ENCODE data around the gene PLPP4. TPM values are rescaled to one million over a fixed set of nuclear protein-coding genes. Genes with fewer than 3 reads are reported as not detected.

The PLPP4 gene
- total RNA-seq, 6 experiments from 2014 or later: 12.2 to 31.1 (median 16.9) TPM

DNA sequence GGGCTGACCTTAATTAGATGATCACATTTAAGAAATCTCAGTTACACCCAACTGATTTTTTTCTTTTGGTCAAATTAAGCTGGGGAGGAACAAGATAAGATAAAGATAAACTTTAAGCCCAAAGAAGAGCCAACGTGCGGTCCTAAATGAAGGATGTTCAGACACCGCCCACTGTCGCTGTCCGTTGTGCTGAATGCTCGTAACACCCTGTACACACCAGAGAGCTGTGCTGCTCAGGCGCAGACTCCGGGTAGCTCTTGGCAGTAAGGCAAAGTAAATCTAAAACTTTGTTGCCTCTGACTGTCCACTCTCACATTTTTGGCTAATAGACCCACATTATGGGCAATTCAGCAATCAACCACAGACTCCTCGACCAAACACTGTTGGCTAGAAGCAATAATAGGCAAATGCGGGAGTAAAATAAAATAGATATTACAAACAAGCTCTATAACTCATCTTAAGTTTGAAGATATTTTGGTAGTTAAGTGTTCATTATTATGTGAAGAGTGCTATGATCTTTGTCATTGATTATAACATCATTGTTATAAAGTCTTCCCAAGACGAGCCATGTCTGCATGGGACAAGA lies 57.1 kb downstream of the PLPP4 start:
- no peak for DNase-seq
- H3K27me3 Mint-ChIP-seq (ENCODE audit: insufficient read depth): peaks cover 4% of the 10 kb centered on the region
- H3K4me3 Mint-ChIP-seq: no peak overlapping the region
- H3K9me3 Mint-ChIP-seq: no peaks in the 10 kb centered on the region
- TF ChIP-seq, protein P1, sequence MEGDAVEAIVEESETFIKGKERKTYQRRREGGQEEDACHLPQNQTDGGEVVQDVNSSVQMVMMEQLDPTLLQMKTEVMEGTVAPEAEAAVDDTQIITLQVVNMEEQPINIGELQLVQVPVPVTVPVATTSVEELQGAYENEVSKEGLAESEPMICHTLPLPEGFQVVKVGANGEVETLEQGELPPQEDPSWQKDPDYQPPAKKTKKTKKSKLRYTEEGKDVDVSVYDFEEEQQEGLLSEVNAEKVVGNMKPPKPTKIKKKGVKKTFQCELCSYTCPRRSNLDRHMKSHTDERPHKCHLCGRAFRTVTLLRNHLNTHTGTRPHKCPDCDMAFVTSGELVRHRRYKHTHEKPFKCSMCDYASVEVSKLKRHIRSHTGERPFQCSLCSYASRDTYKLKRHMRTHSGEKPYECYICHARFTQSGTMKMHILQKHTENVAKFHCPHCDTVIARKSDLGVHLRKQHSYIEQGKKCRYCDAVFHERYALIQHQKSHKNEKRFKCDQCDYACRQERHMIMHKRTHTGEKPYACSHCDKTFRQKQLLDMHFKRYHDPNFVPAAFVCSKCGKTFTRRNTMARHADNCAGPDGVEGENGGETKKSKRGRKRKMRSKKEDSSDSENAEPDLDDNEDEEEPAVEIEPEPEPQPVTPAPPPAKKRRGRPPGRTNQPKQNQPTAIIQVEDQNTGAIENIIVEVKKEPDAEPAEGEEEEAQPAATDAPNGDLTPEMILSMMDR (IDR thresholded peaks at IDR 0.05): no peak
- peaks cover 23% of the 10 kb centered on the region for H3K4me1 Mint-ChIP-seq (ENCODE audit: low read depth)
- H3K36me3 Mint-ChIP-seq (ENCODE audit: low read depth): peaks cover 7% of the 10 kb centered on the region
- no peak overlapping the region for H3K27ac Mint-ChIP-seq

DNA sequence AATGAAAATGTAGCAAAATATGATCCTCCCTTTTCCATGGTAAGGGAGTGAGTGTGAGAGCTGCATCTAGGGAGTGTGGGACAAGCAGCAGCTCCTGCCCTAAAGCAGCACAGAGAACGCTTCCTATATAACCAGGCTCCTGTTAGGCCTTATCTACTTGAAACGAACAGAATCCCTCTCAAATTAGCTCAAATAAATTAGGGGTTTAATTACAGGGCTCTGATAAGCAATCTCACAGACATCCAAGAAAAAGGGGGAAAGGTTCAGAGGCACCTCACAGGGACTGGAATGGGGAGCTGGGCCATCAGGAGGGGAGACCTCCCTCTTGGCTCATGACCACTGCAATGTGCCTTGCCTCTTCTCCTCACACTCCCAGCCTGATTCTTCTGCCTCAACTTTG lies 57.9 kb downstream of the PLPP4 start:
- TF ChIP-seq, protein P1 (IDR thresholded peaks at IDR 0.05): no peak
- Mint-ChIP-seq H3K27me3 (ENCODE audit: insufficient read depth) (peaks cover 4% of the 10 kb centered on the region), H3K27ac (no peak overlapping the region), H3K4me1 (ENCODE audit: low read depth) (peaks cover 18% of the 10 kb centered on the region), H3K36me3 (ENCODE audit: low read depth) (peaks cover 8% of the 10 kb centered on the region), H3K9me3 (no peaks in the 10 kb centered on the region), H3K4me3 (no peak overlapping the region)
- DNase-seq: no peak

DNA sequence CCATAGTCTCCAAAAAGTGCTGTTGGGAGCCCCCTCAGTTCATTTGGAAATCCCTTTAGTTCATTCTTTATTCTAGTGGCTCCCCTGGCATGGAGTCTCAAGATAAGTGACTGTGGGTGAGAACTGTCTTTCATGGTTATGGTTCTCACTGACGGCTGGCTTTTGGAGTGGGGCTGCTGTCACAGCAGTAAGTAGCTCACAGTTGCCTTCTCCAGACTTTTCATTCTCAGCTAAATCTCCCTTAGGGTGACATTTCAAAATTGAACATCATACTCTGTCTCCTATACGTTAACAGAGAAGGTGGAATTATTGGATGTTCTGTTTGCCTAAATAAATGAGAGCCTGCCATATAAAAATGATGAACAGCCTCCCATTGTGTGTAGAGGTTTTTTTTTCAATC lies 58.7 kb downstream of the PLPP4 start:
- H3K36me3 Mint-ChIP-seq (ENCODE audit: low read depth): peaks cover 11% of the 10 kb centered on the region
- no peak for DNase-seq
- peaks cover 10% of the 10 kb centered on the region for H3K4me1 Mint-ChIP-seq (ENCODE audit: low read depth)
- no peaks in the 10 kb centered on the region for H3K9me3 Mint-ChIP-seq
- H3K27ac Mint-ChIP-seq: no peak overlapping the region
- no peak overlapping the region for H3K4me3 Mint-ChIP-seq
- TF ChIP-seq, protein P1 (IDR thresholded peaks at IDR 0.05): no peak
- peaks cover 4% of the 10 kb centered on the region for H3K27me3 Mint-ChIP-seq (ENCODE audit: insufficient read depth)

DNA sequence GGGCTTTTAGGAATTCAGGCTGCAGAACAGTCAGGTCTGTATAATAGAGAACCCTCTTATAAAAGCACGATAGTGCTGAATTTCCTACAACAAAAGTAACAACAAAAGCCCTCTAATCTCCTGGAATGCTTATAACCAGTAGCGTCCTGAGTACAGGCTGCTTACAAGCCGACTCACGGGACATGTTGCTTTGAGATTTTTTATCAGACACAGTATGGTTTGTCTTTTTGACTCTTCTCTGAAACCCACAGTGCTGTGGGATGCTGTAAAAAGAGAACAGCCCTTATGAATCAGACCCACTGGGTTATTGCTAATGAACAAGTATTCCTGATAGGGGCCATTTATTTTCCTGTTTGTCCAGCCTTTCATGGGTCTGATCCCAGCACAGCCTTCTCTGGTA lies 59.4 kb downstream of the PLPP4 start:
- no peak for DNase-seq
- no peak overlapping the region for H3K27ac Mint-ChIP-seq
- TF ChIP-seq, protein P1 (IDR thresholded peaks at IDR 0.05): no peak
- no peak overlapping the region for H3K4me3 Mint-ChIP-seq
- peaks cover 3% of the 10 kb centered on the region for H3K4me1 Mint-ChIP-seq (ENCODE audit: low read depth)
- no peaks in the 10 kb centered on the region for H3K9me3 Mint-ChIP-seq
- peaks cover 4% of the 10 kb centered on the region for H3K27me3 Mint-ChIP-seq (ENCODE audit: insufficient read depth)
- peaks cover 11% of the 10 kb centered on the region for H3K36me3 Mint-ChIP-seq (ENCODE audit: low read depth)

DNA sequence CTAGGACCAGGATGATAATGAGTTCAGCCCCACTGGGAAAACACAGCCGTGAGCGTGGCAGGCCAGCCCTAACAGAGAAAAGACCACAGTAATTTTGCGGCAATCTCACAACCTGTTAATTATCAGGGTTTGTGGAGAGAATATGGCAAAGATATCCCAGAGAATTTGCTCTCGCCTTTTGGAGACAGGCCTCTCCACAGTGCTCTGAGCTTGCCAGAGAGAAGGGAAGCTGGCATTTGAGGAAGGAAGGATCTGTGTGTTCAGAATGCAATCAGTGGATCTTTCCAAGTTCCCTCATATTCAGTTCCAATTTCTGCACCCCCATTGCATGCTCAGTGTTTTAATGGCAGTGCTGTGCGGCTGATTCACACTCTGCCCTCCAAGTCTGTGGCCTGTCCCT lies 60.2 kb downstream of the PLPP4 start:
- Mint-ChIP-seq H3K4me3 (no peak overlapping the region), H3K9me3 (no peaks in the 10 kb centered on the region), H3K4me1 (ENCODE audit: low read depth) (no peaks in the 10 kb centered on the region; the same call in 1 of the 2 replicates), H3K27ac (no peak overlapping the region), H3K27me3 (ENCODE audit: insufficient read depth) (peaks cover 4% of the 10 kb centered on the region), H3K36me3 (ENCODE audit: low read depth) (peaks cover 11% of the 10 kb centered on the region)
- TF ChIP-seq, protein P1 (IDR thresholded peaks at IDR 0.05): no peak
- DNase-seq: no peak

All from HFFc6 (cell line).